ENCODE results near the gene STK25.

- TF ChIP-seq CTCF (IDR thresholded peaks at IDR 0.05; ENCODE audit: poor library complexity, severe bottlenecking): no peak
- no peak for TF ChIP-seq TAF1 (IDR thresholded peaks at IDR 0.05; ENCODE audit: low read depth)
- no peak for TF ChIP-seq EP300 (conservative IDR thresholded peaks at IDR 0.05; ENCODE audit: poor library complexity, severe bottlenecking)
- TF ChIP-seq REST (IDR thresholded peaks at IDR 0.05; ENCODE audit: borderline replicate concordance): no peak
- no peak for TF ChIP-seq POLR2AphosphoS5 (IDR thresholded peaks at IDR 0.05)
- no peak for TF ChIP-seq EZH2 (IDR thresholded peaks at IDR 0.05; ENCODE audit: borderline replicate concordance, insufficient read depth, low read length, poor library complexity, severe bottlenecking)
- no peak for TF ChIP-seq SMC3 (conservative IDR thresholded peaks at IDR 0.05; ENCODE audit: poor library complexity)
- no peak for TF ChIP-seq MXI1 (conservative IDR thresholded peaks at IDR 0.05; ENCODE audit: poor library complexity, severe bottlenecking)
- no peak for TF ChIP-seq RAD21 (conservative IDR thresholded peaks at IDR 0.05)
These were observed 30.2 kb downstream of the STK25 start for GRCh38 chr2:241478166-241478565.
